Measurements from ENCODE around the gene CLEC18B.
"Not testable (repeated sequence)": the region's sequence is repeated elsewhere in the genome, so short reads cannot be mapped to it uniquely, and the experiment has no call there.

The CLEC18B gene

DNA sequence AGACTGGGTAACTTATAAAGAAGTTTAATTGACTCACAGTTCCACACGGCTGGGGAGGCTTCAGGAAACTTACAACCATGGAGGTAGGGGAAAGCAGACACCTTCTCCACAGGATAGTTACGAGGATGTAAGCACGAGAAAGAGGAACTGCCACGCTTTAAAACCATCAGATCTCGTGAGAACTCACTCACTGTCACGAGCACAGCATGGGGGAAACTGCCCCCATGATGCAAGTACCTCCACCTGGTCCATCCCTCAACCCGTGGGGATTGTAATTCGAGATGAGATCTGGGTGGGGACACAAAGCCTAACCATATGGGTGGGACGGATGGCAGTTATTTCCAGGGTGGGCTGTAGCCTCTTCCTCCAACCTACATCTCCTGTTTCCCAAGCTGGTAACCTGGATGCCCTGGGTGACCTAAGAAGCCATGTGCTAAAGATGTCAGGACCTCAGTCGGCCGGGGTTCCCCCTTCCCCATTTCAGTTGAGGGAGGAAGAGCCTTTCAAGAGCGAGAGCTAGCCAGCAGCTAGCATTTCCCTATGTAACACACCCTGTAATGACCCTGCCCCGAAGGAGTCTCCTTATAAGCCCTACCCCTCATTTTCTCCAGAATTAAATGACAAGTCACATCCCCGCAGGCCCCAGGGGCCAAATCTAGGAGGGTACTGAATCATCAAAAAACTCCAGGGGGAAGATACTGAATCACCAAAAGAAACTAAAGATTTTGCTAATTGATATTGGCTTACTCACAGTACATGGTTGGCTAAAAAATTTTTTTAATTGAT is 16.9 kb downstream of the CLEC18B start:
- DNase-seq, result not testable (repeated sequence)

- not testable (repeated sequence) for DNase-seq
These were observed 21.0 kb downstream of the CLEC18B start for GRCh38 chr16:74400238-74400637.

DNA sequence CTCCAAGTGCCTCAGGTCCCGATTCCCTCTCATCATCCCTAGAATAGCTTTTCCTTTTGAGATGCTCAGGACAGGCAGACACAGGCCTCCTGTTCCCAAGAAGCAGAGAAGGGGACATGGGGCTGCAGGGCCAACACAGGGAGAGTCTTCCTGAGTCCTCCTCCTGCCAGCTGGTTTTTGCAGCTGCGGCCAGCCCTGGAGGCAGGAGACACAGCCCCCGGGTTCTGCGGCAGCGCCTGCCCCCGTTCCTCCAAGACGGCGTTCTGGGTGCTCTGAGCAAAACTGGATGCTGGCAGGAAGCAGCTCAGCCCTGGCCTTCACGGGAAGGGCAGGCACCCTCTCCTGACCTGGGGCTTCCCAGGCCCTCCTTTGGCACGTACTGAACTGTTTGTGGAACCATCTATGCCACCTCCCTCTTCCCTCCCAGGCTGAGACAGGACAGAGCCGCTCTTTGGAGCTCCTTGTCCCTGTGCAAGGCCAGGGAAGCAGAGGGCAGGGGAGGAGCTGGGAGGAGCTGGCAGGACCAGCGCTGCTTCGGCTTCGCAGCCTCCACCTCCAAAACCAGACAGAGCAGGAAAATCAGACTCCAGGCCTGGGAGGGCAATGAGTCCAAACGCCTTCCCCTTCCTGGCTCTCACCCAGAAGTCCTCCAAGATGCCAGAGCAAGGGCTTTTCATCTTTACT is 22.9 kb downstream of the CLEC18B start:
- peak; percentile 33 for DNase-seq

- DNase-seq, result peak; percentile 20
These were observed 24.7 kb downstream of the CLEC18B start for GRCh38 chr16:74396521-74397017.

GRCh38 chr16:74394604-74395003 is 26.7 kb downstream of the CLEC18B start:
- not testable (repeated sequence) for DNase-seq

GRCh38 chr16:74394131-74394530 is 27.1 kb downstream of the CLEC18B start:
- not testable (repeated sequence) for DNase-seq

- DNase-seq, result peak; percentile 7
These were observed 29.7 kb downstream of the CLEC18B start for GRCh38 chr16:74391454-74392050.

- not testable (repeated sequence) for DNase-seq
These were observed 38.8 kb downstream of the CLEC18B start for GRCh38 chr16:74382339-74383034.

DNA sequence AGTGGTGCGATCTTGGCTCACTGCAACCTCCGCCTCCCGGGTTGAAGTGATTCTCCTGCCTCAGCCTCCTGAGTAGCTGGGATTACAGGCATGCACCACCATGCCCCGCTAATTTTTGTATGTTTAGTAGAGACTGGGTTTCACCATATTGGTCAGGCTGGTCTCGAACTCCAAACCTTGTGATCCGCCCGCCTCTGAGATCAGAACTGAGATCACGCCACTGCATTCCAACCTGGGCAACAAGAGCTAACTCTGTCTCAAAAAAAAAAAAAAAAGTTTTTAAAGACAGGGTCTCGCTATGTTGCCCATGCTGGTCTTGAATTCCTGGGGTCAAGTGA is 47.5 kb downstream of the CLEC18B start:
- not testable (repeated sequence) for DNase-seq

DNA sequence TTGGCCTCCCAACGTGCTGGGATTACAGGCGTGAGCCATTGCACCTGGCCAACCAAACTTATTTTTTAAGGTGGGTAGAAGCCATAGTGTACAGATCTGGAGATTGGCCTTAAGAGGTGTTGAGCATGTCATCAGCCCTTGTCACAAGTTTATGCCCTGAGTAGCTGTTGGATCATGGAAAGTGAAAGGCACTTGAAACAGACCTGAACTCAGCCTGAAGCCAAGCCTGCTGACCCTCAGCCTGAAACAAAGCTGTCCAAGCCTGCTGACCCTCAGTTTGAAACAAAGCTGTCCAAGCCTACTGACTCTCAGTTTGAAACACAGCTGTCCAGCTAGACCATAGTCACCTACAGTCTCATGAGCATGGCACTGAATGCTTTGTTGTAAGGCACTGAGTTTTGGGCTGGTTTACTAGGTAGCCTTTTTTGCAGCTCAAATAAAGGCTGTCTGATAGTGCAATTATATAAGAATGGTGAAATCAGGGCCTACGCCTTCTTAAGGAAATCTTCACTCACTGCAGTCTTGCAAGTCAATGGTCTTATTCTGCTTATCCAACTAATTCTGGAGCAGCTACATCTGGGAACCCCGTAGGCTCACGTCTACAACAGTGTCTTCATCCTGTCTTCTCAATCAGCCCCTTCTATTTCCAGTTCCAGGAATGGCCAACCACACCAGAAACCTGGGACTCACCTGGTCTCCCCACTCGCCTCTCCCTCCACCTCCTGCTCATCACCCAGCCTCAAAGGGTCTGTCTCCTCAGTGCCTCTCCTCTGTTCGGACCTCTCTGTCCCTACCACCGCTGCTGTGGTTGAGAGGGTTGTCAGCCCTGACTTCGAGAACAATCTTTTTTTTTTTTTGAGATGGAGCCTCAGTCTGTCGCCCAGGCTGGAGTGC is 48.1 kb downstream of the CLEC18B start:
- DNase-seq, result no peak

DNA sequence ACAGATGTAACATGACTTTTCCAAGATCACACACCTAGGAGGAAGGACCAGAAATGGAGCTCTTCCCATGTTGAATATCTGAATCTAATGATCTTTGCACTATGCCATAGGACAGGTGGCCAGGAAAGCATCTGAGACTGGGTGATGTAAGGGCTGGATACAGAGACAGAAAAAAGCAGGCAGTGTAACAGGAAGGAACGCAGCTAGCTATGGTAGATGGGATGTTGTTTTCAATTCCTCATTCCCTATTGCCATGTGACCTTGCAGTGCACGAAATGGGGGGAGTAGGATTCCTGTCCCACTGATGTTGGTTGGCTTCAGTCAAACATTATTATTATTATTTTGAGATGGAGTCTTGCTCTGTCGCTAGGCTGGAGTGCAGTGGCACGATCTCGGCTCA is 48.9 kb downstream of the CLEC18B start:
- DNase-seq, result no peak

- not testable (repeated sequence) for DNase-seq
These were observed 50.7 kb downstream of the CLEC18B start for GRCh38 chr16:74370338-74371135.

DNA sequence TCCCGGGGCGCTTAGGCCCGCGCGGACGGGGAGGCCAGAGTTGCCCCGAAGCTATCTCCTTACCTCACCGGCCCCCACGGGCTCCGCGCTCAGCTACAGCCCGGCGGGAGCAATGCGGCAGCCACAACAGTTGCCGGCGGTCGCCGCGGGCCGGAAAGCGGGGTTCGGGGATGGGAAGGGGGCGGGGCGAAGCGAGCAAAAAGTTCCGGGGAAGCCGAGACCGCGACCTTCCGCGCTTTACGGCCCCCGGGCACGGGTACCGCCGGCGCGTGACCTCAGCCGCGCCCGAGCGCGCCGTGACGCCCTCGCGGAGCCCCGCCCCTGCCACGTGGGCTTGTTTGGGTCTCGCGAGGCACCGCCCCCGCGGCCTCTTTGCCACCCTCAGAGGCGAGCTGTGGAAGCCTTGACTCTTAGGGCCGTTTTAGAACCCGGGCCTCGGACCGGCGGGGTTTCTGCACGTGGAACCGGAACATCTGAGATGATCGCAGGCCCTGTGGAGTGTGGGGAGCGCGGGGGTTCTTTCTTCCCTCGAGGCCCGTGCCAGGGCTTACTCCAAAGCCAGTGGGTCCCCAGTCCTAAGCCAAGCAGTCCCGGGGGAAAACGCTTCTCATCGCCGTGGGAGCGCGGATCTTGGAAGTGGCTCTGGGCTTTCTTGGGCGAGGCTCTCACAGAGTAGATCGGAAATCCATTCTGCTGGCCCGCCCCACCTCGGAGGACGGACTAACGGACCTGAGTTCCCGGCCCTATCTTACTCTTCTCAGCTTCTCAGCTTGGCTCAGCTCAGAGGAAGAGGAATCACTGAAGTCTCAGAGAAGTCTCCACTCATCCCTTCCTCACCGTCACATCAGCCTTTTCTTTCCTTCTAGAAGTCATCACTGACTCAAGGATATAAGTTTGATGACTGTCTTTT is 53.0 kb downstream of the CLEC18B start:
- DNase-seq, result peak; percentile 93

DNA sequence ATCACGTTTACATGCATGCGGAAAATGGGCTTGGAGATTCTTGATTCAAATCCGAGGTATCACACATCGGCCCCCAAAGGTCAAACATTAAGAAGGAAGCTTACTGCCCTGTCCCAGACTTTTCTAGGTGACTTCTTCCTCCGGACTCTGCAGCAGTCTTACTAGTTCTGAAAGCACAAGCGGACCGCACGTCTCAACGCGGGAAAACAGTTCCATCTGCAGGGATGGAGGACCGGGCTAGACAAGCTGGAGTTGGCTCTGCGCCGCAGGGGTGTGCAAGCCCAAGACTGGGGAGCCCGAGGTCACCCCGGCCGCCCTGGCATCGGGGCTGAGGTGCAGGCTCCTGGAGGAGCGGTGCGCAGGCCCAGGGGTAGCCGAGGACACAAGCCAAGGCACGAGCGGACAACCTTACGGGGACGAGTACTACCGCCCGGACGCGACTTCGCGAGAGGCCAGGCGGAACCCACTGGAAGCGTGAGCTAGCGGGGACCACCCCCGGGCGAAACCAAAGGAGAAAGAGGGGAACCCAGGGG is 53.7 kb downstream of the CLEC18B start:
- peak; percentile 70 for DNase-seq

GRCh38 chr16:74361646-74362610 is 59.4 kb downstream of the CLEC18B start:
- DNase-seq, result not testable (repeated sequence)

Measured in islet precursor cell (in vitro differentiated cells).